Measurements from ENCODE around the gene CP. TPM values are rescaled to one million over a fixed set of nuclear protein-coding genes. Genes with fewer than 3 reads are reported as not detected.

The CP gene
- total RNA-seq, 1 donor from 2014 or later, result 1.0 TPM

DNA sequence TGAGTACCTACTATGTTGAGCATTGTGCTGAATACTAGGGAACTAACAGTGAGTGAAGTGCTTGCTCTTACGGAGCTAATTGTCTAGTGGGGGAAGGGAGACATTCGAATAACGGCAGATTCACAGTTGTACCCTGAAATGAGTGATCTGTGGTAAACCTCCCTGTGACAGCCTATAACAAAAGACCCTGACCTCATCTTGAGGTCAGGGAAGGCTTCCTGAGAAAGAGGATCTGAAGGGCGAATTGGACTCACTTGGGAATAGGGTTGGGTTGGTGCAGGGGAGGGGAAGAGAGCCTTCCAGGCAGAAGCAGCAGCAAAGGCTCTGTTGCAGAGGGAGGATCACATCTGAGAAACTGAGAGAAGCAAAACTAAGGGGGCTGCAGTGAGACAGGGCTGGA is 78.9 kb downstream of the CP start:
- H3K27me3 ChIP-seq (ENCODE audit: control insufficient read depth in 3 of 3, insufficient read depth in 3 of 3, low read length in 3 of 3), result no peaks in the 10 kb centered on the region
- no peaks in the 10 kb centered on the region for H3K9me3 ChIP-seq (ENCODE audit: control insufficient read depth in 3 of 3, low read length in 3 of 3)
- H3K36me3 ChIP-seq (ENCODE audit: control insufficient read depth in 3 of 3, insufficient read depth in 3 of 3, low read length in 3 of 3), result peaks cover 0 to 9% (median 3%) of the 10 kb centered on the region in 3 donors
- no peak overlapping the region for H3K27ac ChIP-seq (ENCODE audit: low read depth, low read length)
- H3K9ac ChIP-seq (ENCODE audit: low read depth in 1 of 3, low read length in 3 of 3), result no peak overlapping the region
- no peak overlapping the region for H3K4me3 ChIP-seq (ENCODE audit: low read length in 3 of 3)
- H3K4me1 ChIP-seq (ENCODE audit: control insufficient read depth in 3 of 3, insufficient read depth in 3 of 3, low read length in 3 of 3), result no peaks in the 10 kb centered on the region

DNA sequence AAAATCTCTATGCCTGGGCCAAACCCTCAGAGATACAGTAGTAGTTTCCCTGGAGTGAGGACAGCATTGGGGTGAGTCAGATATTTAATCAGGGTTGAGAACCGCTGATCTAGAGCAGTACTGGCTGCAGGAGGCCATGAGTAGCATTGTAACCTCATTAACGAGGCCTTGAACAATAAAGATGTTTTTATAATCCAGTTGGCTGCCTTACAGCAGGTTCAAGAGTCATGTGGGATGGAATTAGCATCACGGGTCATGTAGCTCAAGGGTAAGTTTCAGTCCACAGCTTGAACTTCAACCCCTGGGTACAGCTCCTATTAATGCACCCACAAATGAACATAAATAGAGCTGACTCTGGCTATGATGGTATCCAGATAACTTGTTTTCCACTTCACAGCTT is 87.1 kb downstream of the CP start:
- Histone ChIP-seq H3K4me1 (ENCODE audit: control insufficient read depth in 3 of 3, insufficient read depth in 3 of 3, low read length in 3 of 3) (peaks cover 4 to 23% (median 4%) of the 10 kb centered on the region in 3 donors), H3K9me3 (ENCODE audit: control insufficient read depth in 3 of 3, low read length in 3 of 3) (no peaks in the 10 kb centered on the region), H3K36me3 (ENCODE audit: control insufficient read depth in 3 of 3, insufficient read depth in 3 of 3, low read length in 3 of 3) (no peaks in the 10 kb centered on the region), H3K4me3 (ENCODE audit: low read length in 3 of 3) (no peak overlapping the region), H3K27me3 (ENCODE audit: control insufficient read depth in 3 of 3, insufficient read depth in 3 of 3, low read length in 3 of 3) (no peaks in the 10 kb centered on the region), H3K9ac (ENCODE audit: low read depth in 1 of 3, low read length in 3 of 3) (no peak overlapping the region), H3K27ac (ENCODE audit: low read depth, low read length) (no peak overlapping the region)

DNA sequence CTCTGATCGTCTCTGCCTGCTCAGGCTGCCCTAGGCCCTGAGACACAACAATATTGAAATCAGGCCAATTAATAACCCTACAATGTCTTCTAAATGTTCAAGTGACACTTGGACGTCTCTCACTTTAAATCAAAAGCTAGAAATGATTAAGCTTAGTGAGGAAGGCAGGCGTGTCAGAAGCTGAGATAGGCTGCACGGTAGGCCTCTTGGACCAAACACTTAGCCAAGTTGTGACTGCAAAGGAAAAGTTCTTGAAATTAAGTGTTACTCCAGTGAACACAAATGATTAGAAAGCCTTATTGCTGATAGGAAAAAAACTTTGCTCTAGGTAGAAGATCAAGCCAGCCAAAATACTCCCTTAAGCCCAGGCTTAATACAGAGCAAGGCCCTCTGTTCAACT is 90.0 kb downstream of the CP start:
- H3K4me3 ChIP-seq (ENCODE audit: low read length in 3 of 3), result peak overlapping the region in 1 of 3 donors; percentile 10
- no peak overlapping the region for H3K9ac ChIP-seq (ENCODE audit: low read depth in 1 of 3, low read length in 3 of 3)
- H3K27ac ChIP-seq (ENCODE audit: low read depth, low read length), result no peak overlapping the region
- H3K36me3 ChIP-seq (ENCODE audit: control insufficient read depth in 3 of 3, insufficient read depth in 3 of 3, low read length in 3 of 3), result no peaks in the 10 kb centered on the region
- H3K9me3 ChIP-seq (ENCODE audit: control insufficient read depth in 3 of 3, low read length in 3 of 3), result no peaks in the 10 kb centered on the region
- H3K27me3 ChIP-seq (ENCODE audit: control insufficient read depth in 3 of 3, insufficient read depth in 3 of 3, low read length in 3 of 3), result no peaks in the 10 kb centered on the region
- H3K4me1 ChIP-seq (ENCODE audit: control insufficient read depth in 3 of 3, insufficient read depth in 3 of 3, low read length in 3 of 3), result peaks cover 7 to 29% (median 10%) of the 10 kb centered on the region in 3 donors

DNA sequence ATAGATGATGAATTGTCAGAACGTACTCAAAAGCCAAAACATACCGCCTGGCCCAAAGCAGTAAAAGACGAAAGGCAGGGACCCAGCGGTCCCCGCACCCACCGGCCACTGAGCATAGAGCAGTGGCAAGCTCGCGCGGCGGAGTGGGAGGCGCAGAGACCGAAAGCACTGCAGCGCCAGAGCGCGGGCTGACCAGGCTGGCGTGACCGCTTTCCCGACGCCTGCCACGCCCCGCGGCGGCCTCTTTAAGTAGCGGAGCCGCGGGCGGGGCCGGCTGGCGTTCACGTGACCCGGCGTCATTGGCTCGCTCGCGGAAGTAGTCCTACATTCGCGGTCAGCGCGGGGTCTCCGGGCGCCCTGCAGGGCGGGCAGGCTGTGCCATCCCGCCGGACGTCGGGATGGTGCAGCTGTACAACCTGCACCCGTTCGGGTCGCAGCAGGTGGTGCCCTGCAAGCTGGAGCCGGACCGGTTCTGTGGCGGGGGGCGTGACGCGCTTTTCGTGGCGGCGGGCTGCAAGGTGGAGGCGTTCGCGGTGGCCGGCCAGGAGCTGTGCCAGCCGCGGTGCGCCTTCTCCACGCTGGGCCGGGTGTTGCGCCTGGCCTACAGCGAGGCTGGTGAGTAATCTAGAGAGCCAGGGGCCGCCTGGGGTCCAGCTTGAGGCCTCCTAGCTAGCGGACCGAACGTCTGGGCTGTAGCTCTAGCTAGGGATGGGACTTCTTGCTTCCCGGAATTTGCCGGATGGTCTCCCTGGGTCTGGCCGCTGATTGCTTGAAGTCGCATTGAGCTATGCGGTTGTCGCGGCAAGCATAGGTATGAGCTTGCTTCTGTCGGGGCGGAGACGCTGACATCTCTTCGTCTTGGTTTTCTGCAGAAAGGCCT is 92.1 kb downstream of the CP start, which contains the start of gene HPS3:
Gene HPS3 (plus strand): TSS at position 313 of the 880 bp plus-strand sequence. CDS start 86 bp downstream, at position 399.
- H3K4me3 ChIP-seq (ENCODE audit: low read length in 3 of 3), result peak within 1 kb of the TSS; percentile 90 to 95 (median 94)
- H3K36me3 ChIP-seq (ENCODE audit: control insufficient read depth in 3 of 3, insufficient read depth in 3 of 3, low read length in 3 of 3), result no peaks in the 10 kb centered on the region
- peak within 1 kb of the TSS; percentile 60 to 86 (median 85) for H3K9ac ChIP-seq (ENCODE audit: low read depth in 1 of 3, low read length in 3 of 3)
- H3K4me1 ChIP-seq (ENCODE audit: control insufficient read depth in 3 of 3, insufficient read depth in 3 of 3, low read length in 3 of 3), result peaks cover 7 to 22% (median 10%) of the 10 kb centered on the region in 3 donors
- no peaks in the 10 kb centered on the region for H3K27me3 ChIP-seq (ENCODE audit: control insufficient read depth in 3 of 3, insufficient read depth in 3 of 3, low read length in 3 of 3)
- peak within 1 kb of the TSS; percentile 60 for H3K27ac ChIP-seq (ENCODE audit: low read depth, low read length)
- no peaks in the 10 kb centered on the region for H3K9me3 ChIP-seq (ENCODE audit: control insufficient read depth in 3 of 3, low read length in 3 of 3)

DNA sequence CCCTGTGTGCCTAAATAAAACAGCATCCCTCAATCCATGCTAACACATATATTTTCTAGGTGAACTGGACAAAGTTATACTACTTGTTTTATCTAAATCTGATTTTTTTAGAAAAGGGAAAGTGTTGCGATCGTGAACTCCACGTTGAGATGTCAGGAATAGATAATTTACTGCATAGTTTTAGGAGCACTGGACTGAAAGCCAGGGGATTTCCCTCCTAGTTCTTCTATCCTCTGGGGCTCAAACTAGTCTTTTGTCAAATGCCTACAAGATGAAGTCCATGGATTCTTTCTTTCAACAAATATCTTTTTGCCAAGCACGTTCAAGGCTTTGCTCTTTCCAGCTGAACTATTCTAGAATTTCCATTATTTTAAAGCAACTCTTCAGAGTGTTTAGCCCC is 92.8 kb downstream of the CP start:
- Histone ChIP-seq H3K9me3 (ENCODE audit: control insufficient read depth in 3 of 3, low read length in 3 of 3) (no peaks in the 10 kb centered on the region), H3K27me3 (ENCODE audit: control insufficient read depth in 3 of 3, insufficient read depth in 3 of 3, low read length in 3 of 3) (no peaks in the 10 kb centered on the region), H3K4me1 (ENCODE audit: control insufficient read depth in 3 of 3, insufficient read depth in 3 of 3, low read length in 3 of 3) (peaks cover 7 to 22% (median 10%) of the 10 kb centered on the region in 3 donors), H3K9ac (ENCODE audit: low read depth in 1 of 3, low read length in 3 of 3) (peak overlapping the region; percentile 60 to 86 (median 73)), H3K36me3 (ENCODE audit: control insufficient read depth in 3 of 3, insufficient read depth in 3 of 3, low read length in 3 of 3) (no peaks in the 10 kb centered on the region), H3K4me3 (ENCODE audit: low read length in 3 of 3) (peak overlapping the region; percentile 90 to 95 (median 94)), H3K27ac (ENCODE audit: low read depth, low read length) (peak overlapping the region; percentile 32)

DNA sequence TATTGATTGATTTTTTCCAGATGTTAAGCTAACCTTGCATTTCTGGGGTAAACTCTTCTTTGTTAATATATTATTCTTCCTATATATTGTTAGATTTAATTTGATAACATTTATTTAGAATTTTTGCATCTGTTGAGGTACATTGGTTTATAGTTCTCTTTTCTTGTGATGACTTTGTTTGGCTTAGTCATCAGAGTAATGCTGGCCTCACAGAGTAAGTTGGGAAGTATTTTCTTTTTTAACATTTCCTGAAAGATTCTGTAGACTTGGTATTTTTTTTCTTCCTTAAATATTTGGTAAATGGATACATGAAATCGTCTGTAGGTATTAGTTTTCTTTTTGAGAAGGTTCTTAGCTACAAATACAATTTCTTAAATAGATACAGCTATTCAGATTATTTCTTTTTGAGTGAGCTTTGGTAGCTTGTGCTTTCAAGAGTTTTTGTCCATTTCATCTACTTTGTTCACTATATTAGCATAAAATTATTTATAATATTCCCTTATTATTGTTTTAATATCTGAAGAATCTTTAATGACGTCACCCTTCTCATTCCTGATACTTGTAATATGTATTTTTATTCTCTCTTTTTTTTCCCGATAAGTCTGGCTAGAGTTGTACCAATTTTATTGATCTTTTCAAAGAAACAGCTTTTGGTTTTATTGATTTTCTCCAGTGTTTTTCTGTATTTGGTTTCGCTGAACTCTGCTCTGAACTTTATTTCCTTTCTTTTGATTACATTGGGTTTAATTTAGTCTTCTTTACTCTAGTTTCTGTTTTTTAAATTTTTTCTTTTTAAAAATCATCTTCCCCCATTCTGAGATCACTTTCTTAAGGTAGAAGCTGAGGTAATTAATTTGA is 98.7 kb downstream of the CP start:
- no peaks in the 10 kb centered on the region for H3K9me3 ChIP-seq (ENCODE audit: control insufficient read depth in 3 of 3, low read length in 3 of 3)
- H3K36me3 ChIP-seq (ENCODE audit: control insufficient read depth in 3 of 3, insufficient read depth in 3 of 3, low read length in 3 of 3), result no peaks in the 10 kb centered on the region

More for the DNA sequence above, 98.7 kb downstream of the CP start:
- Histone ChIP-seq H3K4me3 (ENCODE audit: low read length in 3 of 3) (no peak overlapping the region), H3K4me1 (ENCODE audit: control insufficient read depth in 3 of 3, insufficient read depth in 3 of 3, low read length in 3 of 3) (no peaks in the 10 kb centered on the region), H3K9ac (ENCODE audit: low read depth in 1 of 3, low read length in 3 of 3) (no peak overlapping the region), H3K27me3 (ENCODE audit: control insufficient read depth in 3 of 3, insufficient read depth in 3 of 3, low read length in 3 of 3) (no peaks in the 10 kb centered on the region), H3K27ac (ENCODE audit: low read depth, low read length) (no peak overlapping the region)

Other genes starting within 250 kb of the CP start
- 62.6 TPM for gene GYG1, start 230.3 kb downstream of the CP start, total RNA-seq
- gene HLTF, start 135.3 kb downstream of the CP start, total RNA-seq, result 26.6 TPM
- 6.3 TPM for gene HPS3, start 92.2 kb downstream of the CP start, total RNA-seq
- gene TM4SF18, start 111.8 kb upstream of the CP start, total RNA-seq, result 6.3 TPM
- gene TM4SF1, start 155.8 kb upstream of the CP start, total RNA-seq, result 81.4 TPM

All from skeletal muscle tissue (tissue), 4 donors.